OCI-LY3 (cell line): ENCODE results near the gene WLS.

Experiments used
- CTCF ChIP-seq: fragments of 200-600, 300-600 bp; sonication (generic); IDR thresholded peaks from 2 replicates; pipeline ENCODE4 v1.5.1; 2014; ENCODE audit warnings: antibody characterized with exemption, low read length, low read depth
- EZH2phosphoT487 ChIP-seq: fragments of 200-600 bp; shearing (Covaris generic); IDR thresholded peaks from 2 replicates; pipeline ENCODE4 v1.6.1; 2018; ENCODE audit warnings: antibody characterized with exemption, mixed run types, low read depth

GRCh38 chr1:68162761-68163160, 69.6 kb downstream of the WLS start:
- TF ChIP-seq CTCF (no peak), EZH2phosphoT487 (no peak)
